GM18861 (cell line): Measurements from ENCODE around the gene CFAP58.

Experiments
- ATAC-seq: cut with Tn5 transposase; IDR thresholded peaks from one replicate; pipeline ENCODE4 v1.9.1; 2021; ENCODE audit not compliant: unreplicated experiment

CFAP58 gene

GRCh38 chr10:104334561-104334960, 19.1 kb upstream of the CFAP58 start:
- no peak for ATAC-seq

- ATAC-seq: no peak
These were observed 18.5 kb upstream of the CFAP58 start for GRCh38 chr10:104334965-104335650.

- no peak for ATAC-seq
These were observed 16.7 kb upstream of the CFAP58 start for GRCh38 chr10:104336821-104337467.

- ATAC-seq: peak; percentile 30
These were observed 16.1 kb upstream of the CFAP58 start for GRCh38 chr10:104337521-104337984.

- ATAC-seq: peak; percentile 54
These were observed 15.5 kb upstream of the CFAP58 start, which contains the start of gene ITPRIP for GRCh38 chr10:104337985-104338735. ITPRIP (minus strand) TSS chr10:104338465; CDS start chr10:104316051, 22,414 bp downstream.

- ATAC-seq: no peak
These were observed 14.0 kb upstream of the CFAP58 start for GRCh38 chr10:104339469-104340110.

- no peak for ATAC-seq
These were observed 13.5 kb upstream of the CFAP58 start for GRCh38 chr10:104340111-104340526.

- ATAC-seq: no peak
These were observed 13.0 kb upstream of the CFAP58 start for GRCh38 chr10:104340641-104341040.

- no peak for ATAC-seq
These were observed 10.7 kb upstream of the CFAP58 start for GRCh38 chr10:104342941-104343411.

GRCh38 chr10:104344219-104344618, 9.4 kb upstream of the CFAP58 start:
- ATAC-seq: no peak

- no peak for ATAC-seq
These were observed 8.1 kb upstream of the CFAP58 start for GRCh38 chr10:104345515-104345914.

GRCh38 chr10:104345941-104346340, 7.7 kb upstream of the CFAP58 start:
- ATAC-seq: no peak

- ATAC-seq: no peak
These were observed 6.2 kb upstream of the CFAP58 start for GRCh38 chr10:104347295-104348045.

GRCh38 chr10:104348601-104349000, 5.0 kb upstream of the CFAP58 start:
- no peak for ATAC-seq

- peak; percentile 39 for ATAC-seq
These were observed 4.0 kb upstream of the CFAP58 start for GRCh38 chr10:104349623-104350126.

GRCh38 chr10:104350127-104350635, 3.5 kb upstream of the CFAP58 start:
- peak; percentile 45 for ATAC-seq

GRCh38 chr10:104351061-104351702, 2.5 kb upstream of the CFAP58 start:
- no peak for ATAC-seq

GRCh38 chr10:104351919-104352318, 1.7 kb upstream of the CFAP58 start:
- ATAC-seq: peak; percentile 22

- no peak for ATAC-seq
These were observed 6.2 kb downstream of the CFAP58 start for GRCh38 chr10:104359811-104360210.
